Upper lobe of left lung (tissue), 6 donors: Measurements from ENCODE around the gene ACTL10. TPM values are rescaled to one million over a fixed set of nuclear protein-coding genes. Genes with fewer than 3 reads are reported as not detected.
"Not testable (repeated sequence)": the region's sequence is repeated elsewhere in the genome, so short reads cannot be mapped to it uniquely, and the experiment has no call there.

Experiments
- ATAC-seq, 2 donors: fragments of 200-7000 bp; cut with Tn5 transposase; one replicate each; pipeline ENCODE4 v1.9.1; 2022; ENCODE audit warnings: mild to moderate bottlenecking in 2 of 2, moderate library complexity in 2 of 2; ENCODE audit not compliant: low FRiP score in 2 of 2
- DNase-seq, 2 donors: peaks; one replicate each; pipeline ENCODE4 v3.0.0-alpha.2; 2019 to 2020
- H3K27ac ChIP-seq, 4 donors: fragments of 200-600 bp; sonication (generic); one replicate each; pipeline ENCODE4 v1.5.1; 2016 to 2019
- H3K27me3 ChIP-seq, 4 donors: fragments of 200-600 bp; sonication (generic); one replicate each; pipeline ENCODE4 v1.5.1; 2017 to 2019
- H3K36me3 ChIP-seq, 4 donors: fragments of 200-600 bp; sonication (generic); one replicate each; pipeline ENCODE4 v1.5.1; 2016 to 2019
- H3K4me1 ChIP-seq, 4 donors: fragments of 200-600 bp; sonication (generic); one replicate each; pipeline ENCODE4 v1.5.1; 2018 to 2019
- H3K4me3 ChIP-seq, 4 donors: fragments of 200-600 bp; sonication (generic); one replicate each; pipeline ENCODE4 v1.5.1; 2017 to 2019; ENCODE audit warnings: mild to moderate bottlenecking in 2 of 4, moderate library complexity in 1 of 4
- H3K9me3 ChIP-seq, 4 donors: fragments of 200-600 bp; sonication (generic); one replicate each; pipeline ENCODE4 v1.5.1; 2018 to 2019
- CTCF ChIP-seq, 6 experiments: fragments of 450-650 bp in 4 of 6; fragments of 200-600 bp in 2 of 6; sonication (generic) in 2 of 6; IDR thresholded peaks; one replicate each; pipeline ENCODE4 v1.5.1; 2016 to 2019; ENCODE audit warnings: antibody characterized with exemption in 6 of 6
- EP300 ChIP-seq, 4 donors: sonication (generic); formaldehyde crosslinking; IDR thresholded peaks; one replicate each; pipeline ENCODE4 v1.5.1; 2017; ENCODE audit warnings: antibody characterized with exemption in 4 of 4, control low read depth in 2 of 4
- POLR2A ChIP-seq, 4 donors: fragments of 450-650 bp; IDR thresholded peaks; one replicate each; pipeline ENCODE4 v1.5.1; 2016 to 2017; ENCODE audit warnings: antibody characterized with exemption in 4 of 4, mild to moderate bottlenecking in 2 of 4
- POLR2AphosphoS5 ChIP-seq, 2 donors: sonication (generic); formaldehyde crosslinking; IDR thresholded peaks; one replicate each; pipeline ENCODE4 v1.5.1; 2017; ENCODE audit warnings: antibody characterized with exemption in 2 of 2
- WGBS, 2 donors: methylation state at CpG; one replicate each; pipeline ENCODE4 v1.1.5; 2017 to 2018; 5-methylcytosine and 5-hydroxymethylcytosine counted together
- total RNA-seq, 6 donors: library from RNA; depleted of rRNA in 4 of 6; stranded (reverse); fragments of >200 nt in 4 of 6; gene quantifications; one replicate each; pipeline versions ENCODE4 v1.1.0 to v1.2.1, GENCODE V29; 2016 to 2021
- donor health status: DM: no; HTN: no; CAD: no; lungs with moderate emphysema.
- donor health status: DM: no; HTN: yes; CAD: no; lungs with severe emphysema.

ACTL10 gene
- total RNA-seq, 6 donors from 2014 or later: 1.7 to 3.8 (median 2.1) TPM; not detected in 1

GRCh38 chr20:33626190-33626589 lies 40.6 kb upstream of the ACTL10 start:
- H3K4me3 ChIP-seq: no peak overlapping the region
- no peak for DNase-seq
- no peak for ATAC-seq
- H3K27me3 ChIP-seq: no peaks in the 10 kb centered on the region
- peaks cover 4 to 63% (median 47%) of the 10 kb centered on the region in 4 donors for H3K36me3 ChIP-seq
- TF ChIP-seq EP300 (IDR thresholded peaks at IDR 0.05) (no peak), CTCF (IDR thresholded peaks at IDR 0.05) (no peak), POLR2A (IDR thresholded peaks at IDR 0.05) (no peak), POLR2AphosphoS5 (IDR thresholded peaks at IDR 0.05) (no peak)
- no peaks in the 10 kb centered on the region for H3K4me1 ChIP-seq
- H3K27ac ChIP-seq: no peak overlapping the region
- no peaks in the 10 kb centered on the region for H3K9me3 ChIP-seq
- WGBS, 2 donors: 91 to 98% methylated on average over 4 of the region's 4 CpGs

GRCh38 chr20:33627577-33628216 lies 39.0 kb upstream of the ACTL10 start:
- Histone ChIP-seq H3K36me3 (peaks cover 6 to 68% (median 49%) of the 10 kb centered on the region in 4 donors), H3K27ac (no peak overlapping the region), H3K9me3 (no peaks in the 10 kb centered on the region), H3K4me1 (no peaks in the 10 kb centered on the region), H3K27me3 (no peaks in the 10 kb centered on the region), H3K4me3 (no peak overlapping the region)
- no peak for ATAC-seq
- 94 to 99% methylated on average over 4 of the region's 4 CpGs for WGBS, 2 donors
- no peak for DNase-seq
- TF ChIP-seq CTCF (IDR thresholded peaks at IDR 0.05): no peak
- no peak for TF ChIP-seq POLR2AphosphoS5 (IDR thresholded peaks at IDR 0.05)
- no peak for TF ChIP-seq POLR2A (IDR thresholded peaks at IDR 0.05)
- no peak for TF ChIP-seq EP300 (IDR thresholded peaks at IDR 0.05)

GRCh38 chr20:33629533-33629932 lies 37.2 kb upstream of the ACTL10 start:
- Histone ChIP-seq H3K9me3 (no peaks in the 10 kb centered on the region), H3K27ac (no peak overlapping the region), H3K4me1 (no peaks in the 10 kb centered on the region), H3K4me3 (no peak overlapping the region), H3K27me3 (no peaks in the 10 kb centered on the region), H3K36me3 (peaks cover 7 to 58% (median 41%) of the 10 kb centered on the region in 4 donors)
- no peak for ATAC-seq
- TF ChIP-seq CTCF (IDR thresholded peaks at IDR 0.05) (no peak), POLR2AphosphoS5 (IDR thresholded peaks at IDR 0.05) (no peak), POLR2A (IDR thresholded peaks at IDR 0.05) (no peak), EP300 (IDR thresholded peaks at IDR 0.05) (no peak)
- no peak for DNase-seq
- 96% methylated on average over 10 of the region's 10 CpGs for WGBS, 2 donors

GRCh38 chr20:33629979-33630378 lies 36.8 kb upstream of the ACTL10 start:
- DNase-seq: no peak
- WGBS, 2 donors: 93 to 94% methylated on average over 5 of the region's 5 CpGs
- Histone ChIP-seq H3K36me3 (peaks cover 7 to 53% (median 39%) of the 10 kb centered on the region in 4 donors), H3K4me1 (no peaks in the 10 kb centered on the region), H3K9me3 (no peaks in the 10 kb centered on the region), H3K27me3 (no peaks in the 10 kb centered on the region), H3K4me3 (no peak overlapping the region), H3K27ac (no peak overlapping the region)
- ATAC-seq: no peak
- TF ChIP-seq POLR2AphosphoS5 (IDR thresholded peaks at IDR 0.05) (no peak), EP300 (IDR thresholded peaks at IDR 0.05) (no peak), CTCF (IDR thresholded peaks at IDR 0.05) (no peak), POLR2A (IDR thresholded peaks at IDR 0.05) (no peak)

- H3K4me3 ChIP-seq: no peak overlapping the region
- H3K9me3 ChIP-seq: no peaks in the 10 kb centered on the region
- 92 to 93% methylated on average over 4 of the region's 4 CpGs for WGBS, 2 donors
- no peaks in the 10 kb centered on the region for H3K27me3 ChIP-seq
- no peak for DNase-seq
- TF ChIP-seq CTCF (IDR thresholded peaks at IDR 0.05) (no peak), POLR2AphosphoS5 (IDR thresholded peaks at IDR 0.05) (no peak), POLR2A (IDR thresholded peaks at IDR 0.05) (no peak), EP300 (IDR thresholded peaks at IDR 0.05) (no peak)
- no peak for ATAC-seq
- no peak overlapping the region for H3K27ac ChIP-seq
- H3K4me1 ChIP-seq: no peaks in the 10 kb centered on the region
- peaks cover 7 to 48% (median 38%) of the 10 kb centered on the region in 4 donors for H3K36me3 ChIP-seq
These were observed 36.2 kb upstream of the ACTL10 start for GRCh38 chr20:33630507-33630906.

GRCh38 chr20:33631910-33632309 lies 34.8 kb upstream of the ACTL10 start:
- ATAC-seq, H3K9me3 ChIP-seq, H3K27ac ChIP-seq, H3K4me3 ChIP-seq, H3K4me1 ChIP-seq, DNase-seq, H3K27me3 ChIP-seq: not testable (repeated sequence)
- WGBS, 2 donors: 82 to 88% methylated on average over 4 of the region's 4 CpGs
- H3K36me3 ChIP-seq: peaks cover 12 to 46% (median 31%) of the 10 kb centered on the region in 4 donors
